SK-N-SH treated with all-trans-retinoic acid at 6 μM for 48 hours (cell line): ENCODE data around the gene OSGIN1.

Source experiments
- ATAC-seq: fragments of 200-7000 bp; cut with Tn5 transposase; 3 replicates; pipeline ENCODE4 v1.9.1; 2020; ENCODE audit warnings: mild to moderate bottlenecking, moderate library complexity
- ARNTL ChIP-seq: fragments of 450-650 bp; formaldehyde crosslinking; IDR thresholded peaks from 2 replicates; pipeline ENCODE4 v1.5.0; 2020; ENCODE audit warnings: low read depth, mild to moderate bottlenecking, moderate library complexity, borderline replicate concordance
- BACH2 ChIP-seq: fragments of 250-450 bp; sonication (Bioruptor Pico); IDR thresholded peaks from 2 replicates; pipeline ENCODE4 v1.9.0; 2021; ENCODE audit warnings: mild to moderate bottlenecking, borderline replicate concordance
- CREB5 ChIP-seq: fragments of 250-450 bp; sonication (Bioruptor Pico); IDR thresholded peaks from 2 replicates; pipeline ENCODE4 v1.5.1; 2020; ENCODE audit warnings: low read depth, mild to moderate bottlenecking, moderate library complexity
- CSDC2 ChIP-seq: fragments of 250-450 bp; sonication (Bioruptor Pico); IDR thresholded peaks from 2 replicates; pipeline ENCODE4 v1.5.0; 2020; ENCODE audit warnings: mild to moderate bottlenecking, moderate library complexity
- CSRNP3 ChIP-seq: fragments of 250-450 bp; sonication (Bioruptor Pico); IDR thresholded peaks from 2 replicates; pipeline ENCODE4 v1.5.1; 2021; ENCODE audit warnings: mild to moderate bottlenecking, moderate library complexity
- ESRRG ChIP-seq: fragments of 250-450 bp; sonication (Bioruptor Pico); IDR thresholded peaks from 2 replicates; pipeline ENCODE4 v1.6.1; 2021; ENCODE audit warnings: mild to moderate bottlenecking
- GLIS3 ChIP-seq: fragments of 250-450 bp; sonication (Bioruptor Pico); IDR thresholded peaks from 2 replicates; pipeline ENCODE4 v1.5.0; 2020; ENCODE audit warnings: mild to moderate bottlenecking, moderate library complexity
- POU6F1 ChIP-seq: fragments of 250-450 bp; sonication (Bioruptor Pico); IDR thresholded peaks from 2 replicates; pipeline ENCODE4 v1.8.0; 2021; ENCODE audit warnings: low read depth, mild to moderate bottlenecking, moderate library complexity, borderline replicate concordance
- PPARA ChIP-seq: fragments of 250-450 bp; sonication (Bioruptor Pico); IDR thresholded peaks from 2 replicates; pipeline ENCODE4 v1.5.0; 2020; ENCODE audit warnings: mild to moderate bottlenecking, borderline replicate concordance
- RARB ChIP-seq: fragments of 250-450 bp; sonication (Bioruptor Pico); IDR thresholded peaks from 2 replicates; pipeline ENCODE4 v1.8.0; 2021; ENCODE audit warnings: mild to moderate bottlenecking, moderate library complexity
- SNAI2 ChIP-seq: fragments of 250-450 bp; sonication (Bioruptor Pico); IDR thresholded peaks from 2 replicates; pipeline ENCODE4 v1.5.0; 2020; ENCODE audit warnings: mild to moderate bottlenecking, moderate library complexity
- TCF4 ChIP-seq: fragments of 250-450 bp; sonication (Bioruptor Pico); IDR thresholded peaks from 2 replicates; pipeline ENCODE4 v1.8.0; 2021; ENCODE audit warnings: mild to moderate bottlenecking, moderate library complexity, borderline replicate concordance
- TOX ChIP-seq: fragments of 250-450 bp; sonication (Bioruptor Pico); IDR thresholded peaks from 2 replicates; pipeline ENCODE4 v1.8.0; 2021; ENCODE audit warnings: mild to moderate bottlenecking, moderate library complexity, borderline replicate concordance
- TSHZ2 ChIP-seq: fragments of 250-450 bp; sonication (Bioruptor Pico); IDR thresholded peaks from 2 replicates; pipeline ENCODE4 v1.5.0; 2020; ENCODE audit warnings: mild to moderate bottlenecking, moderate library complexity
- ZC3H10 ChIP-seq: fragments of 250-450 bp; sonication (Bioruptor Pico); IDR thresholded peaks from 2 replicates; pipeline ENCODE4 v1.5.1; 2021; ENCODE audit warnings: mild to moderate bottlenecking, moderate library complexity
- ZFP30 ChIP-seq: fragments of 450-650 bp; formaldehyde crosslinking; IDR thresholded peaks from 2 replicates; pipeline ENCODE4 v1.5.0; 2022; ENCODE audit warnings: mild to moderate bottlenecking, moderate library complexity
- ZNF565 ChIP-seq: fragments of 450-650 bp; formaldehyde crosslinking; conservative IDR thresholded peaks from 2 replicates; pipeline ENCODE4 v1.5.0; 2020; ENCODE audit warnings: low read depth, mild to moderate bottlenecking, moderate library complexity
- ZNF8 ChIP-seq: fragments of 450-650 bp; formaldehyde crosslinking; IDR thresholded peaks from 2 replicates; pipeline ENCODE4 v1.5.0; 2020; ENCODE audit warnings: mild to moderate bottlenecking, moderate library complexity

Gene OSGIN1

GRCh38 chr16:83932304-83932703 is 20.7 kb upstream of the OSGIN1 start:
- no peak for ATAC-seq
- no peak for TF ChIP-seq TSHZ2 (CRISPR knock-in tag)
- TF ChIP-seq, all 23 proteins: peak for 0

DNA sequence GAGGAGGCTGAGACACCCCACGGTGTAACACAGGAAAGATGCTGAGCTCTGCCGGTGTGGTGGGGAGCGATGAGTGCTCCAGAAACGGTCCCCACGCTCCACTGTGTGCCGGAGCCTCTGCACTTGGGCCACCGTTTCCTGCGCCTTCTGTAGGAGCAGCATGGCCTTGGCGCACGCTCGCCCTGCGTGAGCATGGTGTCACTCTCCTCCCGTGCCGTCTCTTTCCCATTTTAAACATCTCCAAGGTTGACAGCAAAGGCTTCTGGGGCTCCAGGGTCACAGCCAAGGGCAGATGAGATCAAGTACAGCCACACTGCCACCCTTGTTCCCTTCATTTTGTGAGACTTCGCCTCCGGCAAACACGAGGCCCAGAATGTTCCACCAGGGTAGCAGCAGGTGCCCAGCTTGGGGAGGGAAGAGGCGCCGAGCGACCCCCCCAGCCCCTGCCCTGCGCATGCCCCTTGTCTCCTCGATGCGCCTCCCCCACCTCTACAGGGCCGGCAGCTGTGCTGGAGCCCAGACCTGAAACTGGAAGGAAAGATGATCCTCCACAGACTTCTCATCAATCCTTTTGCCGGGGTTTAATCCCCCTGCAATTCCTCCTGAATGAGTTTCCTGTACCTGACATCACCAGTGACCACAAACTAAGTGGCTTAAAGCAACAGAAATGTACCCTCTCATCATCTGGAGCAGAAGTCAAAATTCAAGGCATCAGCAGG is 19.9 kb upstream of the OSGIN1 start:
- TF ChIP-seq CSDC2, result no peak
- no peak for TF ChIP-seq TOX (CRISPR knock-in tag)
- no peak for TF ChIP-seq SNAI2 (CRISPR knock-in tag)
- TF ChIP-seq, all 23 proteins: peak for 0
- ATAC-seq, result no peak

- no peak for ATAC-seq
These were observed 19.0 kb upstream of the OSGIN1 start for GRCh38 chr16:83933885-83934683.

DNA sequence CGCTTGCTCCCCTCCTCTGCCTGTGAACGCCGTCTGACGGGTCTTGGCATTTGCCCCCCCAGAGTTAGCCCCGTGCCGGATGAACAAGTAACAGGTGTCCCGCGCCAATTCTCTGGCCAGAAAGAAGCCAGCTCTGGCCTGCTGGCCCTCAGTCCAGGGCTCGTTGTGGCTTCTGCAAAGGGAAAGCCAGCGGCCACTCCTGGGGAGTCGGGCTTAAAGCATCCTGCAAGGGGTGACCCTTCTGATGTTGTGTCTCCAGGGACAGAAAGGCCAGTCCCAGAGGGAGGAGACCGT is 18.4 kb upstream of the OSGIN1 start:
- no peak for TF ChIP-seq TCF4 (CRISPR knock-in tag)
- no peak for ATAC-seq

More at GRCh38 chr16:83933885-83934683, 19.0 kb upstream of the OSGIN1 start:
- no peak for TF ChIP-seq ESRRG (CRISPR knock-in tag)
- no peak for TF ChIP-seq ZC3H10
- no peak for TF ChIP-seq POU6F1 (CRISPR knock-in tag)
- no peak for TF ChIP-seq ZNF565
- no peak for TF ChIP-seq RARB (CRISPR knock-in tag)
- no peak for TF ChIP-seq PPARA (CRISPR knock-in tag)
- no peak for TF ChIP-seq ARNTL
- no peak for TF ChIP-seq ZFP30
- TF ChIP-seq TOX (CRISPR knock-in tag), result no peak

GRCh38 chr16:83935005-83935857 is 17.8 kb upstream of the OSGIN1 start:
- TF ChIP-seq TOX (CRISPR knock-in tag) (no peak), CREB5 (CRISPR knock-in tag) (no peak), GLIS3 (CRISPR knock-in tag) (no peak), TCF4 (CRISPR knock-in tag) (no peak), BACH2 (CRISPR knock-in tag) (no peak), TSHZ2 (CRISPR knock-in tag) (no peak), ZC3H10 (no peak), CSRNP3 (no peak), ZNF8 (no peak)
- ATAC-seq, result no peak
